PC-9 (cell line): ENCODE measurements around the gene JMJD1C. TPM values are rescaled to one million over a fixed set of nuclear protein-coding genes. Genes with fewer than 3 reads are reported as not detected.

ENCODE experiments used
- BruUV-seq: library from RNA; stranded (reverse); fragments of 400-500 nt; replicated peaks from 2 replicates; lab custom pipeline; 2021; lab: Mats Ljungman, UMichigan
- CTCF ChIA-PET: fragments of 300-600 bp; sonication (Branson Sonifier 250); formaldehyde crosslinking; loops from one replicate; lab custom pipeline; 2022; ENCODE audit warnings: antibody characterized with exemption; lab: Charles Lee
- POLR2A ChIA-PET: fragments of 300-600 bp; sonication (Branson Sonifier 250); formaldehyde crosslinking; loops from one replicate; lab custom pipeline; 2022; ENCODE audit warnings: antibody characterized with exemption; ENCODE audit not compliant: unreplicated experiment; lab: Charles Lee
- DNase-seq, 2 experiments: peaks; one replicate each; pipeline versions ENCODE4 v3.0.0 to v3.0.0-alpha.2; 2015 to 2022; ENCODE audit warnings: mixed read lengths in 1 of 2
- H2AFZ ChIP-seq: fragments of 200-600 bp; sonication (generic); 2 replicates; pipeline ENCODE4 v1.8.1; 2017; ENCODE audit warnings: antibody characterized with exemption
- H3F3A ChIP-seq: fragments of 200-600 bp; sonication (generic); 2 replicates; pipeline ENCODE4 v1.8.1; 2017; ENCODE audit warnings: antibody characterized with exemption, mild to moderate bottlenecking, low read depth; ENCODE audit not compliant: insufficient read depth
- H3K27ac ChIP-seq: fragments of 200-600 bp; sonication (generic); 2 replicates; pipeline ENCODE4 v1.6.1; 2016; ENCODE audit warnings: mixed run types
- H3K27me3 ChIP-seq: fragments of 200-600 bp; sonication (generic); 2 replicates; pipeline ENCODE4 v1.6.1; 2016; ENCODE audit warnings: low read depth, mixed run types; ENCODE audit not compliant: insufficient read depth
- H3K36me3 ChIP-seq: fragments of 200-600 bp; sonication (generic); 2 replicates; pipeline ENCODE4 v1.6.1; 2016; ENCODE audit warnings: low read depth, mixed run types
- H3K4me1 ChIP-seq: fragments of 200-600 bp; sonication (generic); replicated peaks from 2 replicates; pipeline ENCODE4 v1.6.1; 2016; ENCODE audit warnings: mixed run types; ENCODE audit not compliant: insufficient read depth
- H3K4me2 ChIP-seq: fragments of 200-600 bp; sonication (generic); 2 replicates; pipeline ENCODE4 v1.6.1; 2017; ENCODE audit warnings: mixed run types
- H3K4me3 ChIP-seq: fragments of 200-600 bp; sonication (generic); 2 replicates; pipeline ENCODE4 v1.6.1; 2016; ENCODE audit warnings: mixed run types
- H3K79me2 ChIP-seq: fragments of 200-600 bp; sonication (generic); 2 replicates; pipeline ENCODE4 v1.6.1; 2017; ENCODE audit warnings: low read depth, mixed run types
- H3K9me2 ChIP-seq: fragments of 200-600 bp; sonication (generic); 2 replicates; pipeline ENCODE4 v1.8.1; 2017; ENCODE audit warnings: mild to moderate bottlenecking; ENCODE audit not compliant: insufficient read depth
- H3K9me3 ChIP-seq: fragments of 200-600 bp; sonication (generic); 2 replicates; pipeline ENCODE4 v1.8.1; 2016; ENCODE audit warnings: low read depth; ENCODE audit not compliant: insufficient read depth
- H4K20me1 ChIP-seq: fragments of 200-600 bp; sonication (generic); 2 replicates; pipeline ENCODE4 v1.8.1; 2017; ENCODE audit not compliant: insufficient read depth
- EZH2 ChIP-seq: fragments of 200-600 bp; sonication (generic); IDR thresholded peaks from 2 replicates; pipeline ENCODE4 v1.8.0; 2017; ENCODE audit warnings: antibody characterized with exemption, low read depth
- intact Hi-C: fragments of 100-400 bp; cut with micrococcal nuclease; formaldehyde crosslinking; loops from one replicate; pipeline ENCODE4 v1.10.0; 2022; ENCODE audit not compliant: unreplicated experiment
- total RNA-seq: library from RNA; stranded (reverse); gene quantifications from 2 replicates; pipeline ENCODE4 v1.2.3, GENCODE V29; 2021
- TF ChIP-seq, protein P1 (sequence below): fragments of 200-600 bp; sonication (generic); conservative IDR thresholded peaks from 2 replicates; pipeline ENCODE4 v1.6.1; 2017; ENCODE audit warnings: mixed run types, antibody characterized with exemption, mild to moderate bottlenecking, moderate library complexity

The JMJD1C gene
- total RNA-seq, 1 experiment from 2014 or later = 78.7 TPM

DNA sequence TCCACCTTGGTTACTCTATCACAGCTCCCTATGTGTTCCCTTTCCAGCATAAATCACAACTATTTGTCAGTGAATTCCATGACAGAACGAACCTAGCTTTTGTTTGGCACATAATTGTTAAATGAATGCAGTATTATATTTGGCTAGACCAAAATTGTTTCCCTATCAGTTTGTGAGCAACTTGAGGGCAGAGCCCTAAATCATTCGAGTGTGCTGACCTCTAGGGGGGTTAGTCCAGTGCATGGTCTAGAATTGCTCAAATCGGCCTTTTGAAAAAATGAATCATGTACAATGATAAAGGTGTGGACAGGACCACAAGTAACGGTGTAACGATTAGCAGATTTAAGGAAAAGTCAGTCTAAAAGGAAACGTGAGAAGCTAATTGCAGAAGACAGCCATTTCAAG lies 333.1 kb downstream of the JMJD1C start:
- Histone ChIP-seq H2AFZ (peak overlapping the region; percentile 92), H3K27ac (no peak overlapping the region), H4K20me1 (peaks cover 28% of the 10 kb centered on the region), H3K79me2 (peaks cover 43% of the 10 kb centered on the region), H3K4me1 (peaks cover 15% of the 10 kb centered on the region; the same call in 1 of the 2 replicates), H3K36me3 (0 out of 2 replicates have a peak, but pooled peaks cover 8% of the 10 kb centered on the region), H3K9me3 (peaks cover 7% of the 10 kb centered on the region), H3F3A (no peaks in the 10 kb centered on the region; the same call in 1 of the 2 replicates), H3K27me3 (no peaks in the 10 kb centered on the region), H3K4me2 (peak overlapping the region; percentile 73), H3K9me2 (no peaks in the 10 kb centered on the region), H3K4me3 (peak overlapping the region; percentile 87)
- POLR2A ChIA-PET = interaction anchor here (0.6 kb wide), 2 partner anchors 678 to 1298 kb away, joined by 4 to 5 read pairs; no protein-coding TSS in a partner anchor
- DNase-seq = no peak
- TF ChIP-seq EZH2 = no peak
- TF ChIP-seq, protein P1, sequence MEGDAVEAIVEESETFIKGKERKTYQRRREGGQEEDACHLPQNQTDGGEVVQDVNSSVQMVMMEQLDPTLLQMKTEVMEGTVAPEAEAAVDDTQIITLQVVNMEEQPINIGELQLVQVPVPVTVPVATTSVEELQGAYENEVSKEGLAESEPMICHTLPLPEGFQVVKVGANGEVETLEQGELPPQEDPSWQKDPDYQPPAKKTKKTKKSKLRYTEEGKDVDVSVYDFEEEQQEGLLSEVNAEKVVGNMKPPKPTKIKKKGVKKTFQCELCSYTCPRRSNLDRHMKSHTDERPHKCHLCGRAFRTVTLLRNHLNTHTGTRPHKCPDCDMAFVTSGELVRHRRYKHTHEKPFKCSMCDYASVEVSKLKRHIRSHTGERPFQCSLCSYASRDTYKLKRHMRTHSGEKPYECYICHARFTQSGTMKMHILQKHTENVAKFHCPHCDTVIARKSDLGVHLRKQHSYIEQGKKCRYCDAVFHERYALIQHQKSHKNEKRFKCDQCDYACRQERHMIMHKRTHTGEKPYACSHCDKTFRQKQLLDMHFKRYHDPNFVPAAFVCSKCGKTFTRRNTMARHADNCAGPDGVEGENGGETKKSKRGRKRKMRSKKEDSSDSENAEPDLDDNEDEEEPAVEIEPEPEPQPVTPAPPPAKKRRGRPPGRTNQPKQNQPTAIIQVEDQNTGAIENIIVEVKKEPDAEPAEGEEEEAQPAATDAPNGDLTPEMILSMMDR = no peak
- intact Hi-C loops = loop anchor here (2.0 kb wide), 1 partner anchor 316 kb away; the partner anchor contains the start of gene EGR2
- BruUV-seq = no TSS peak
- CTCF ChIA-PET = no interaction called here

DNA sequence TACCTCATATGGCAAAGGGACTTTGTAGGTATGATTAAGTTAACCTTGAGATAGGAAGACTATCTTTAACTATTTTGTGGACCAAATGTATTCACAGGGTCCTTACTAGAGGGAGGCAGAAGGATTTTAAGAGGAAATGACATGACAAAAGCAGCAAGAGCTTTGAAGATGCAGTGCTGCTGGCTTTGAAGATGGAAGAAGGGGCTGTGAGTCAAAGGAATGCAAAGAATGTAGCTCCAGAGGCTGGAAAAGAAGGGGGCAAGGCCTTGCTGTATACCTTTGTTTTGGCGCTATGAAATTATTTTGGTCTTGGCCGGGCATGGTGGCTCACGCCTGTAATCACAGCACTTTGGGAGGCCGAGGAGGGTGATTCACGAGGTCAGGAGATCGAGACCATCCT lies 335.9 kb downstream of the JMJD1C start:
- H3K4me2 ChIP-seq = no peak overlapping the region
- H3K79me2 ChIP-seq = peaks cover 15% of the 10 kb centered on the region
- H3F3A ChIP-seq = no peaks in the 10 kb centered on the region; the same call in 1 of the 2 replicates
- H4K20me1 ChIP-seq = no peaks in the 10 kb centered on the region
- POLR2A ChIA-PET = interaction anchor here (0.6 to 0.8 kb wide), 2 partner anchors 22 to 37 kb away, joined by 3 to 7 read pairs; no protein-coding TSS in a partner anchor
- H2AFZ ChIP-seq = no peak overlapping the region
- no peak for DNase-seq
- TF ChIP-seq EZH2 = no peak
- TF ChIP-seq, protein P1 = no peak
- CTCF ChIA-PET = interaction anchor here (0.7 kb wide), 1 partner anchor 545 kb away, joined by 6 read pairs; no protein-coding TSS in a partner anchor
- H3K4me1 ChIP-seq = peaks cover 10% of the 10 kb centered on the region; the same call in 1 of the 2 replicates
- H3K27ac ChIP-seq = no peak overlapping the region
- no peaks in the 10 kb centered on the region for H3K36me3 ChIP-seq
- no TSS peak for BruUV-seq
- no peaks in the 10 kb centered on the region for H3K27me3 ChIP-seq
- intact Hi-C loops = no loop called here
- peaks cover 7% of the 10 kb centered on the region for H3K9me3 ChIP-seq
- H3K4me3 ChIP-seq = no peak overlapping the region
- H3K9me2 ChIP-seq = no peaks in the 10 kb centered on the region

DNA sequence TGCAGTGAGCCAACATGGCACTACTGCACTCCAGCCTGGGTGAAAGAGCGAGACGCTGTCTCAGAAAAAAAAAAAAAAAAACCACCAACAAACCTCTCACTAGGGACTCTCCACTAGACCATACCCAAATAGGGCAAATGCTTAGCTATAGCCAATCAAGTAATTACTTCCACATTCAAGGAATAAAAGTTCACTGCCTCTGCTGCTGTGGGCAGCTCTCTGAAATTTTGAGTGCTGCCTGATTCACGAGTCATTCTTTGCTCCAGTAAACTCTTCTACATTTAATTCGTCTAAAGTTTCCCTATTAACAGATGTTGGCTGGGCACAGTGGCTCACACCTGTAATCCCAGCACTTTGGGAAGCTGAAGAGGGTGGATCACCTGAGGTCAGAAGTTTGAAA lies 337.3 kb downstream of the JMJD1C start:
- H4K20me1 ChIP-seq = no peaks in the 10 kb centered on the region
- peaks cover under 1% of the 10 kb centered on the region; the same call in 1 of the 2 replicates for H3K79me2 ChIP-seq
- no peaks in the 10 kb centered on the region for H3K27me3 ChIP-seq
- H3F3A ChIP-seq = no peaks in the 10 kb centered on the region; the same call in 1 of the 2 replicates
- no peak overlapping the region for H3K27ac ChIP-seq
- BruUV-seq = no TSS peak
- TF ChIP-seq, protein P1 = no peak
- no peak for TF ChIP-seq EZH2
- H3K4me2 ChIP-seq = no peak overlapping the region
- intact Hi-C loops = no loop called here
- DNase-seq = no peak
- H3K4me3 ChIP-seq = no peak overlapping the region
- POLR2A ChIA-PET = no interaction called here
- H3K9me3 ChIP-seq = peaks cover 7% of the 10 kb centered on the region
- H2AFZ ChIP-seq = no peak overlapping the region
- H3K36me3 ChIP-seq = no peaks in the 10 kb centered on the region
- H3K4me1 ChIP-seq = 0 out of 2 replicates have a peak, but pooled peaks cover 4% of the 10 kb centered on the region
- CTCF ChIA-PET = interaction anchor here (0.6 to 0.7 kb wide), 2 partner anchors 708 to 1192 kb away, joined by 5 to 6 read pairs; no protein-coding TSS in a partner anchor
- no peaks in the 10 kb centered on the region for H3K9me2 ChIP-seq
